HG03442 (cell line): ENCODE results near the gene AP2B1.
"Not testable (repeated sequence)": the region's sequence is repeated elsewhere in the genome, so short reads cannot be mapped to it uniquely, and the experiment has no call there.

Experiments
- ATAC-seq: cut with Tn5 transposase; IDR thresholded peaks from one replicate; pipeline ENCODE4 v1.9.1; 2021; ENCODE audit warnings: mild to moderate bottlenecking, moderate library complexity; ENCODE audit not compliant: unreplicated experiment

The AP2B1 gene

GRCh38 chr17:35744830-35745229 lies 157.7 kb downstream of the AP2B1 start:
- no peak for ATAC-seq

GRCh38 chr17:35745246-35745645 lies 158.1 kb downstream of the AP2B1 start:
- ATAC-seq, result no peak

GRCh38 chr17:35745749-35746320 lies 158.7 kb downstream of the AP2B1 start:
- no peak for ATAC-seq

- no peak for ATAC-seq
Observed at GRCh38 chr17:35747540-35748017, 160.5 kb downstream of the AP2B1 start.

- no peak for ATAC-seq
Observed at GRCh38 chr17:35748341-35748841, 161.3 kb downstream of the AP2B1 start.

- no peak for ATAC-seq
Observed at GRCh38 chr17:35748979-35749378, 161.9 kb downstream of the AP2B1 start.

GRCh38 chr17:35749560-35750412 lies 162.7 kb downstream of the AP2B1 start:
- no peak for ATAC-seq

- ATAC-seq, result no peak
Observed at GRCh38 chr17:35750526-35751395, 163.6 kb downstream of the AP2B1 start.

- not testable (repeated sequence) for ATAC-seq
Observed at GRCh38 chr17:35751541-35751940, 164.4 kb downstream of the AP2B1 start.

- no peak for ATAC-seq
Observed at GRCh38 chr17:35752471-35752870, 165.3 kb downstream of the AP2B1 start.

- no peak for ATAC-seq
Observed at GRCh38 chr17:35752945-35753764, 166.0 kb downstream of the AP2B1 start, which contains the start of gene GAS2L2. GAS2L2 (minus strand) TSS chr17:35753239; CDS start chr17:35752850, 389 bp downstream.

GRCh38 chr17:35757243-35757642 lies 170.1 kb downstream of the AP2B1 start:
- no peak for ATAC-seq

GRCh38 chr17:35760587-35760986 lies 173.5 kb downstream of the AP2B1 start, which contains the start of gene C17orf50:
C17orf50 (plus strand) TSS chr17:35760887; CDS start chr17:35760942, 55 bp downstream.
- ATAC-seq, result no peak

GRCh38 chr17:35761601-35762000 lies 174.5 kb downstream of the AP2B1 start:
- ATAC-seq, result no peak

- no peak for ATAC-seq
Observed at GRCh38 chr17:35763767-35764122, 176.6 kb downstream of the AP2B1 start.

- ATAC-seq, result peak; percentile 76
Observed at GRCh38 chr17:35764123-35764991, 177.2 kb downstream of the AP2B1 start.

GRCh38 chr17:35765086-35765710 lies 178.1 kb downstream of the AP2B1 start:
- ATAC-seq, result no peak

GRCh38 chr17:35765756-35766488 lies 178.8 kb downstream of the AP2B1 start:
- ATAC-seq, result no peak
